ENCODE results near the gene PDZK1.
"Not testable (repeated sequence)": the region's sequence is repeated elsewhere in the genome, so short reads cannot be mapped to it uniquely, and the experiment has no call there.

PDZK1 gene

DNA sequence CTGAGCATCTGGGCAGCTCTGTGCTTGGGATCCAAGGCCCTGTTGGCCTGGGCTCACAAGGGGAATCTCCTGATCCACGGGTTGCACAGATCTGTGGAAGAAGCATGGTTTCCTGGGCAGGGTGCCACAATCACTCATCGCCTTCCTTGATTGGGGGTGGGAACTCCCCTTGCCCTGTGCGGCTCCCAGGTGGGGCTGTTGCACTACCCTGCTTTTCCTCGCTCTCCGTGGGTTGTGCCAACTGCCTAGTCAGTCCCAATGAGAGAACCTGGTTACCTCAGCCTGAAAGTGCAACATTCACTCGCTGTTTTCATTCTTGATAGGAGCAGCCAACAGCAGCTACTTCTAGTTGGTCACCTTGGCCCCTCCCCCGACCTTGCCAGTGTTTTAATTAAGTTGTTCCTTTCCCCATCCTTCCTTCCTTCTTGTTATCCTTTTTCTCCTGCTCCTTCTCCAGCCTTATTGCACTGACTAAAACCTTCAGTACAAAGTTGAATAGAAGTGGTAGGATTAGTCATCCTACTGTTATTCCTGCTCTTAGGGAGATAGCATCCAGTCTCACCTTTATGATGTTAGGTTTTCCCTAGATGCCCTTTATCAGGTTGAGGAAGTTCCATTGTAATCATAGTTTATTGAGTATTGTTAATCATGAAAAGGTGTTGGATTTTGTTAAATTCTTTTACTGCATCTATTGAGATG is 50.8 kb downstream of the PDZK1 start:
- H3K4me1 ChIP-seq (ENCODE audit: insufficient read depth, insufficient read length); H3K4me3 ChIP-seq (ENCODE audit: insufficient read length, low read depth); H3K9ac ChIP-seq (ENCODE audit: insufficient read length, low read depth); H3K36me3 ChIP-seq (ENCODE audit: insufficient read depth, insufficient read length, low read length); H3K9me3 ChIP-seq (ENCODE audit: insufficient read depth, low read length); DNase-seq (ENCODE audit: low read depth, low spot score); H3K27me3 ChIP-seq (ENCODE audit: insufficient read depth, insufficient read length): not testable (repeated sequence)

DNA sequence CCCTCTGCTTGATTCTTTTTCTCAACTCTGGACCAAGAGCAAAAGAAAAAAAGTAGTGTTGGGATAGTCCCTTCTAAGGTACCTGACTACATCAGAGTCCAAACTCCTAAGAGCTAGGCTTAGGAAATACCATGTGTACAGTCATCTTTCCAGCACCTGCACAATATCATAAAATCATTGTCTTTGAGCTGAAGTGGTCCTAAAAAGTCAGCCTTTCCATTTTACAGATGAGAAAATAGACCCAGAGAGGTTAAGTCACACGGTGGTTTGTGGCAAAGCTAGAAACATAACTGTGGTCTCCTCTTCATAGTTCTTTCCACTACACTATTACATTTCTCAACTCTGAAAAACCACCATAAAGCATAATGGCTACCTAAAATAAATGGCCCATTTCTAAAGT is 63.2 kb downstream of the PDZK1 start:
- not testable (repeated sequence) for H3K36me3 ChIP-seq (ENCODE audit: insufficient read depth, insufficient read length, low read length); DNase-seq (ENCODE audit: low read depth, low spot score); H3K4me1 ChIP-seq (ENCODE audit: insufficient read depth, insufficient read length); H3K9me3 ChIP-seq (ENCODE audit: insufficient read depth, low read length); H3K27me3 ChIP-seq (ENCODE audit: insufficient read depth, insufficient read length); H3K9ac ChIP-seq (ENCODE audit: insufficient read length, low read depth); H3K4me3 ChIP-seq (ENCODE audit: insufficient read length, low read depth)

DNA sequence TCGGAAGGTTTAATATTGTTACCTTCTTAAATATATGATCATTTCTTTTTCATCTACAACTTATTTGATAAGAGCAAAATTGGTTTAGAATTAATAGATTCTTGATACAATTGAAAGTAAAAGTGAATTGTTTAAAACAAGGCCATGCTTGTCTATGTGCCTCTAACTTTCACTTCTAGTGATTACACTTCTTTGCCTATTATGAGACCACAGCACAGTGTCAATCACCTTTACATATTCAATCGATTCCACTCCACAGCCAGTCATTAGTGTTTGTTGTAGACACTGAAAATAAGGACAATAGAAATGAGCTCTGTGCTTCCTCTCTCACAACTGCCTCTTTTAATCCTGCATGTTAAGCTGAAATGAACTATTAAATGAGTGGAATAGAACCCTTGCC is 65.3 kb downstream of the PDZK1 start:
- not testable (repeated sequence) for H3K27me3 ChIP-seq (ENCODE audit: insufficient read depth, insufficient read length); H3K9me3 ChIP-seq (ENCODE audit: insufficient read depth, low read length); DNase-seq (ENCODE audit: low read depth, low spot score); H3K36me3 ChIP-seq (ENCODE audit: insufficient read depth, insufficient read length, low read length); H3K9ac ChIP-seq (ENCODE audit: insufficient read length, low read depth); H3K4me3 ChIP-seq (ENCODE audit: insufficient read length, low read depth); H3K4me1 ChIP-seq (ENCODE audit: insufficient read depth, insufficient read length)

DNA sequence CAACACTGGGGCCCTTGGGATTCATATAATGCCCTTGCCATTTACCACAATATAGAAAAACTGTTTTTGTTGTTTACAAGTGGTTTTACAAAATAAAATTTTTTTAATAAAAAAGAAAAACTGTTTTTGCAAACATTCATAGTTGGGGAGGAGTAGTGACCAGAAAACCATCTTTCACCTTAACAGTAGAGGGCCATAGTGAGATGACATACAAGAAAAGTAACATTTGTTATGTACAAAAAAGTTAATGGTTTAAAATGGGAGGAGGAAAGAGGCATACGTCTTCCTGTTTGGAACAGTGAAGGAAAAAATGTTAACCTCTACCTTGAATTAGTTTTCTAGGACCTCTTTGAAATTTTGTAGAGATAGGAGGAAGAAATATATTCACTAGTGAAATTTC is 70.9 kb downstream of the PDZK1 start:
- not testable (repeated sequence) for H3K4me3 ChIP-seq (ENCODE audit: insufficient read length, low read depth); H3K9ac ChIP-seq (ENCODE audit: insufficient read length, low read depth); DNase-seq (ENCODE audit: low read depth, low spot score); H3K4me1 ChIP-seq (ENCODE audit: insufficient read depth, insufficient read length); H3K27me3 ChIP-seq (ENCODE audit: insufficient read depth, insufficient read length); H3K36me3 ChIP-seq (ENCODE audit: insufficient read depth, insufficient read length, low read length); H3K9me3 ChIP-seq (ENCODE audit: insufficient read depth, low read length)

DNA sequence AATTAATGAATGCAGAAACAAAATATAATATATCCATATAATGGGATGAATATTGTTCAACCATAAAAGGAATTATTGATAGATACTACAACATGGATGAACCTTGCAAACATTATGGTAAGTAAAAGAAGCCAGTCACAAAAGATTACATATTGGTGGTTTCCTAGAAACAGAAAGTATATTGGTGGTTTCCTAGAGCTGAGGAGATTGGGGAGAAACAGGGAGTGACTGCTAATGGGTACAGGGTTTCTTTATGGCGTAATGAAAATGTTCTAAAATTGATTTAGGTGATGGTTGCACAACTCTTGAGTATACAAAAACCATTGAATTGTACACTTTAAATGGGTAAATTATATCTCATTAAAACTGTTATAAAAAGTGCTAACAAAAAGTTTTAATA is 85.0 kb downstream of the PDZK1 start:
- not testable (repeated sequence) for H3K36me3 ChIP-seq (ENCODE audit: insufficient read depth, insufficient read length, low read length); DNase-seq (ENCODE audit: low read depth, low spot score); H3K27me3 ChIP-seq (ENCODE audit: insufficient read depth, insufficient read length); H3K9ac ChIP-seq (ENCODE audit: insufficient read length, low read depth); H3K4me1 ChIP-seq (ENCODE audit: insufficient read depth, insufficient read length); H3K4me3 ChIP-seq (ENCODE audit: insufficient read length, low read depth); H3K9me3 ChIP-seq (ENCODE audit: insufficient read depth, low read length)
